K562 (cell line): ENCODE data around the gene IKBKG. TPM values are rescaled to one million over a fixed set of nuclear protein-coding genes. Genes with fewer than 3 reads are reported as not detected.

Source experiments
- CBX3 ChIP-seq, 2 experiments: IDR thresholded peaks; 1 replicate in 1 of 2; 2 replicates in 1 of 2; pipeline ENCODE4 v1.6.1; 2012; ENCODE audit warnings: inconsistent platforms in 2 of 2, low read length in 2 of 2, borderline replicate concordance in 1 of 2, control low read depth in 1 of 2
- DPF2 ChIP-seq: fragments of 450-650 bp; IDR thresholded peaks from 2 replicates; pipeline ENCODE4 v1.6.1; 2016
- ELF1 ChIP-seq: fragments of 200-800 bp; sonication (Bioruptor generic); IDR thresholded peaks from 2 replicates; pipeline ENCODE4 v1.6.1; 2016; ENCODE audit warnings: missing genetic modification characterization, missing compliant biosample characterization
- ESRRA ChIP-seq: fragments of 450-650 bp; IDR thresholded peaks from 2 replicates; pipeline ENCODE4 v1.6.1; 2014; ENCODE audit warnings: low read depth, mild to moderate bottlenecking, moderate library complexity, borderline replicate concordance
- ETV1 ChIP-seq: fragments of 450-650 bp; conservative IDR thresholded peaks from 2 replicates; pipeline ENCODE4 v1.6.1; 2016; ENCODE audit warnings: missing genetic modification characterization, control low read depth, low read depth, missing compliant biosample characterization
- HMGN3 ChIP-seq: IDR thresholded peaks from 2 replicates; pipeline ENCODE4 v1.6.1; 2011; ENCODE audit warnings: borderline replicate concordance, low read depth, mild to moderate bottlenecking, mixed read lengths, low read length; ENCODE audit not compliant: insufficient read length; ENCODE audit errors: extremely low read depth
- HNRNPH1 ChIP-seq: fragments of 200-400 bp; formaldehyde crosslinking; optimal IDR thresholded peaks from 2 replicates; pipeline ENCODE3; 2017; ENCODE audit warnings: low read depth, mild to moderate bottlenecking, low read length, moderate library complexity
- NRF1 ChIP-seq, 2 experiments: fragments of 450-650 bp; IDR thresholded peaks in 1 of 2; conservative IDR thresholded peaks in 1 of 2; 2 replicates each; pipeline ENCODE4 v1.6.1; 2014; ENCODE audit warnings: mild to moderate bottlenecking in 2 of 2
- RB1 ChIP-seq: fragments of 450-650 bp; IDR thresholded peaks from 2 replicates; pipeline ENCODE4 v1.6.1; 2017; ENCODE audit warnings: low read depth, mild to moderate bottlenecking
- RBBP5 ChIP-seq: fragments of 200-600 bp; sonication (generic); IDR thresholded peaks from 2 replicates; pipeline ENCODE4 v1.6.1; 2012; ENCODE audit warnings: borderline replicate concordance, mild to moderate bottlenecking, low read length, control low read depth, inconsistent platforms; ENCODE audit not compliant: insufficient read depth, poor library complexity, severe bottlenecking
- RBM25 ChIP-seq: fragments of 200-400 bp; formaldehyde crosslinking; IDR thresholded peaks from 2 replicates; pipeline ENCODE4 v1.6.1; 2018; ENCODE audit warnings: low read length, low read depth, moderate library complexity; ENCODE audit not compliant: severe bottlenecking
- RBM34 ChIP-seq: fragments of 200-400 bp; formaldehyde crosslinking; IDR thresholded peaks from 2 replicates; pipeline ENCODE4 v1.6.1; 2018; ENCODE audit warnings: low read length, borderline replicate concordance; ENCODE audit not compliant: insufficient read depth
- SAP30 ChIP-seq: fragments of 200-600 bp; sonication (generic); IDR thresholded peaks from 2 replicates; pipeline ENCODE4 v1.6.1; 2012; ENCODE audit warnings: borderline replicate concordance, low read depth, mild to moderate bottlenecking, moderate library complexity, low read length, control low read depth, inconsistent platforms; ENCODE audit not compliant: insufficient read depth, poor library complexity, severe bottlenecking
- SIX5 ChIP-seq, 2 experiments: IDR thresholded peaks; 2 replicates each; pipeline ENCODE4 v1.6.1; 2011; ENCODE audit warnings: low read length in 2 of 2, borderline replicate concordance in 1 of 2, low read depth in 1 of 2, mild to moderate bottlenecking in 1 of 2, moderate library complexity in 1 of 2; ENCODE audit not compliant: insufficient read depth in 1 of 2
- TAF7 ChIP-seq: fragments of 450-650 bp; IDR thresholded peaks from 2 replicates; pipeline ENCODE4 v1.6.1; 2016; ENCODE audit warnings: missing genetic modification characterization, missing compliant biosample characterization
- TEAD1 ChIP-seq, 2 experiments: fragments of 450-650 bp in 1 of 2; sonication (generic) in 1 of 2; formaldehyde crosslinking; IDR thresholded peaks; 2 replicates each; pipeline versions ENCODE4 v1.4.0 to v1.8.0; 2020 to 2022; ENCODE audit warnings: mild to moderate bottlenecking in 2 of 2, missing genetic modification reagents in 1 of 2
- YY1 ChIP-seq, 3 experiments: IDR thresholded peaks; 2 replicates each; pipeline ENCODE4 v1.6.1; 2011; ENCODE audit warnings: low read length in 2 of 3, mild to moderate bottlenecking in 2 of 3, moderate library complexity in 2 of 3, borderline replicate concordance in 1 of 3, control low read depth in 1 of 3, low read depth in 1 of 3; ENCODE audit not compliant: insufficient read depth in 3 of 3, insufficient replicate concordance in 2 of 3, control insufficient read depth in 1 of 3, insufficient read length in 1 of 3; ENCODE audit errors: extremely low read depth in 1 of 3
- polyA plus RNA-seq, 8 experiments: library from polyadenylated mRNA; depleted of rRNA in 4 of 8; stranded (reverse) in 5 of 8; unstranded in 3 of 8; fragments of >200 nt; fragmentation: Nextera tagmentation in 2 of 8; fragmentation: Illumina TruSeq in 1 of 8; extraction: Ambion mirVana in 2 of 8; extraction: Trizol in 1 of 8; gene quantifications; 2 replicates each; pipeline versions ENCODE4 v1.2.1 to v1.2.3, GENCODE V29; 2011 to 2014; ENCODE audit warnings: inconsistent platforms in 1 of 8, missing spikeins in 1 of 8
- total RNA-seq, 7 experiments: library from RNA; depleted of rRNA in 6 of 7; stranded (reverse); fragments of >200 nt in 6 of 7; fragmentation: Illumina TruSeq in 2 of 7; extraction: Trizol in 2 of 7; gene quantifications; 2 replicates each; pipeline versions ENCODE4 v1.2.1 to v1.2.3, GENCODE V29; 2011 to 2021; ENCODE audit warnings: low replicate concordance in 1 of 7
- TF ChIP-seq, protein P1 (sequence below): fragments of 450-650 bp; formaldehyde crosslinking; IDR thresholded peaks from 2 replicates; pipeline ENCODE4 v1.4.0; 2022; ENCODE audit warnings: missing genetic modification characterization
- TF ChIP-seq, protein P2 (sequence below): sonication (generic); formaldehyde crosslinking; IDR thresholded peaks from 2 replicates; pipeline ENCODE4 v1.9.0; 2022; ENCODE audit warnings: mild to moderate bottlenecking, missing genetic modification reagents
- TF ChIP-seq, protein P3 (sequence below): fragments of 250-450 bp; sonication (Bioruptor Pico); IDR thresholded peaks from 2 replicates; pipeline ENCODE4 v1.5.1; 2021; ENCODE audit warnings: mild to moderate bottlenecking
- TF ChIP-seq, protein P4 (sequence below): sonication (generic); formaldehyde crosslinking; IDR thresholded peaks from 2 replicates; pipeline ENCODE4 v1.8.0; 2022; ENCODE audit warnings: mild to moderate bottlenecking, missing genetic modification reagents

IKBKG gene
- total and polyA plus RNA-seq, 9 of the 15 experiments (the other 6 are each of a cell fraction or from before 2014, with no cell fraction given) = 0.68 to 60.0 (median 21.9) TPM

DNA sequence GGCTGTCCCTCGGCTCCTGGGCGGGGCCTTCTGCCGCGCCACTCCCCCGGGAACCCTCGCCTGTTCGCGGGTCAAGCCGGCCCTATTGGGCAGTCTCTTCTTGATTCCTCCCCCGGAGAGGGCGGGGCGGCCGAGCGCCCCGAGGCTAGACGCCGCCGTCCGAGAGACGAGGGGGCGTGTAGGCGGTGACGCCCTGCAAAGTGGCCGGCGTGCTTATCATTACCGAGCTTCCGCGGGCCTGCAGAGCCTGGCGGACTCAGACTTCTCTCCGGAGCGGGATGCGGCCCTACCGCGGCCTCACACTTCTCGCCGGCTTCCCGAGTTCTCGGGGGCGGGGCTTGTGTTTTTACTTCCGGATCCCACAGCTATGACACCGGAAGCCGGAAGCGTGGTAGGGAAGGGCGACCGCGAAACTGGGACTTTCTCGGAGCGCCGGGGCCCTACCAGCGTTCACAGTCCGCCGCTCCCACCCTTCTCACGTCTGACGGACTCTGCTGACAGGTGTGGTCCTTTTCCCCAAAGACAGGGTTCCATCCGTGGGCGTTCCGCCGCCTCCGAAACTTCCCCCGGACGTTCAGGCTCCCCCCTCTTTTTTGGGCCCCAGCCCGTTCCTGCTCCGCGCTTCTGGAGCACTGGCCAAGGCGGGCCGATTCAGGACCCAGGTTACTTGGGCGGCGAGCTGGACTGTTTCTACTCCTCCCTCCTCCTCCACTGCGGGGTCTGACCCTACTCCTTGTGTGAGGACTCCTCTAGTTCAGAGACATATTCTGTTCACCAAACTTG lies at the start of gene IKBKG (continued):
- TF ChIP-seq, protein P1, sequence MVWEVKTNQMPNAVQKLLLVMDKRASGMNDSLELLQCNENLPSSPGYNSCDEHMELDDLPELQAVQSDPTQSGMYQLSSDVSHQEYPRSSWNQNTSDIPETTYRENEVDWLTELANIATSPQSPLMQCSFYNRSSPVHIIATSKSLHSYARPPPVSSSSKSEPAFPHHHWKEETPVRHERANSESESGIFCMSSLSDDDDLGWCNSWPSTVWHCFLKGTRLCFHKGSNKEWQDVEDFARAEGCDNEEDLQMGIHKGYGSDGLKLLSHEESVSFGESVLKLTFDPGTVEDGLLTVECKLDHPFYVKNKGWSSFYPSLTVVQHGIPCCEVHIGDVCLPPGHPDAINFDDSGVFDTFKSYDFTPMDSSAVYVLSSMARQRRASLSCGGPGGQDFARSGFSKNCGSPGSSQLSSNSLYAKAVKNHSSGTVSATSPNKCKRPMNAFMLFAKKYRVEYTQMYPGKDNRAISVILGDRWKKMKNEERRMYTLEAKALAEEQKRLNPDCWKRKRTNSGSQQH (CRISPR knock-in tag) = no peak
- TF ChIP-seq RBM25 = peak; percentile 19
- no peak for TF ChIP-seq HNRNPH1
- TF ChIP-seq RB1 = 0 out of 2 replicates have a peak, but pooled peaks have one; percentile 16
- peak; percentile 48 for TF ChIP-seq SAP30
- peak; percentile 62 for TF ChIP-seq HMGN3
- no peak for TF ChIP-seq DPF2
- TF ChIP-seq CBX3 (IDR thresholded peaks at IDR 0.05; ENCODE audit: borderline replicate concordance in 1 of 2, low read length in 2 of 2) = no peak; a peak in 1 of 3 replicates
- peak; percentile 94 for TF ChIP-seq RBBP5
- peak; percentile 10 to 67 for TF ChIP-seq NRF1 (conservative IDR thresholded peaks at IDR 0.05 in 1 of 2, IDR thresholded peaks at IDR 0.05 in 1 of 2)
- TF ChIP-seq ETV1 = peak; percentile 75
- peak in 1 of 3 experiments; percentile 36 for TF ChIP-seq YY1 (IDR thresholded peaks at IDR 0.05; ENCODE audit: borderline replicate concordance in 1 of 3, control insufficient read depth in 1 of 3, extremely low read depth in 1 of 3, insufficient read depth in 3 of 3, insufficient read length in 1 of 3, insufficient replicate concordance in 2 of 3, low read depth in 1 of 3, low read length in 2 of 3)
- peak in 1 of 2 experiments; percentile 15; a peak in 1 of 4 replicates for TF ChIP-seq SIX5 (IDR thresholded peaks at IDR 0.05; ENCODE audit: borderline replicate concordance in 1 of 2, insufficient read depth in 1 of 2, low read depth in 1 of 2, low read length in 2 of 2)
- TF ChIP-seq ELF1 (tag) = peak; percentile 97
- TF ChIP-seq, protein P2, sequence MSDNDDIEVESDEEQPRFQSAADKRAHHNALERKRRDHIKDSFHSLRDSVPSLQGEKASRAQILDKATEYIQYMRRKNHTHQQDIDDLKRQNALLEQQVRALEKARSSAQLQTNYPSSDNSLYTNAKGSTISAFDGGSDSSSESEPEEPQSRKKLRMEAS (CRISPR knock-in tag) = peak; percentile 35; the same call in 1 of the 2 replicates
- peak; percentile 34 for TF ChIP-seq TAF7 (tag)
- TF ChIP-seq, protein P3, sequence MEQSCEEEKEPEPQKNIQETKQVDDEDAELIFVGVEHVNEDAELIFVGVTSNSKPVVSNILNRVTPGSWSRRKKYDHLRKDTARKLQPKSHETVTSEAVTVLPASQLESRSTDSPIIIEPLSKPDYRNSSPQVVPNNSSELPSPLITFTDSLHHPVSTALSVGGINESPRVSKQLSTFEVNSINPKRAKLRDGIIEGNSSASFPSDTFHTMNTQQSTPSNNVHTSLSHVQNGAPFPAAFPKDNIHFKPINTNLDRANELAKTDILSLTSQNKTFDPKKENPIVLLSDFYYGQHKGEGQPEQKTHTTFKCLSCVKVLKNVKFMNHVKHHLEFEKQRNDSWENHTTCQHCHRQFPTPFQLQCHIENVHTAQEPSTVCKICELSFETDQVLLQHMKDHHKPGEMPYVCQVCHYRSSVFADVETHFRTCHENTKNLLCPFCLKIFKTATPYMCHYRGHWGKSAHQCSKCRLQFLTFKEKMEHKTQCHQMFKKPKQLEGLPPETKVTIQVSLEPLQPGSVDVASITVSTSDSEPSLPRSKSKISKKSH = no peak
- no peak for TF ChIP-seq RBM34
- 0 out of 4 replicates have a peak, but pooled peaks of 1 of the 2 experiments have one; percentile 49 for TF ChIP-seq TEAD1 (CRISPR knock-in tag; IDR thresholded peaks at IDR 0.05)
- TF ChIP-seq, protein P4, sequence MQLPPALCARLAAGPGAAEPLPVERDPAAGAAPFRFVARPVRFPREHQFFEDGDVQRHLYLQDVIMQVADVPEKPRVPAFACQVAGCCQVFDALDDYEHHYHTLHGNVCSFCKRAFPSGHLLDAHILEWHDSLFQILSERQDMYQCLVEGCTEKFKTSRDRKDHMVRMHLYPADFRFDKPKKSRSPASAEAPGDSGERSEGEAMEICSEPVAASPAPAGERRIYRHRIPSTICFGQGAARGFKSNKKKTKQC = no peak; the same call in 1 of the 2 replicates
- TF ChIP-seq ESRRA = peak; percentile 15; the same call in 1 of the 2 replicates
